Measurements from ENCODE around the gene GPC5. TPM values are rescaled to one million over a fixed set of nuclear protein-coding genes. Genes with fewer than 3 reads are reported as not detected.

Gene GPC5
- total RNA-seq, 1 experiment from 2014 or later = 0.15 TPM

GRCh38 chr13:92433963-92434362 lies 1035.5 kb downstream of the GPC5 start:
- Histone ChIP-seq H4K5ac (ENCODE audit: insufficient read length, low read depth, low read length) (no peak overlapping the region), H3K4ac (ENCODE audit: low read depth, low read length) (no peak overlapping the region), H4K91ac (ENCODE audit: insufficient read length, low read depth, low read length) (no peak overlapping the region), H3K9me3 (ENCODE audit: control insufficient read depth, low read depth, low read length) (no peaks in the 10 kb centered on the region), H3K4me1 (ENCODE audit: insufficient read depth, low read length) (peaks cover 3% of the 10 kb centered on the region; the same call in 1 of the 2 replicates), H3K14ac (ENCODE audit: insufficient read depth, low read length) (no peak overlapping the region), H3K23ac (ENCODE audit: insufficient read length, low read depth, low read length) (no peak overlapping the region), H2AFZ (ENCODE audit: low read length) (no peak overlapping the region), H2BK120ac (ENCODE audit: low read depth, low read length, poor library complexity, severe bottlenecking) (no peak overlapping the region), H3K56ac (ENCODE audit: insufficient read length, low read depth, low read length) (no peak overlapping the region), H3K9ac (ENCODE audit: extremely low read depth, insufficient read length, low read length) (no peak overlapping the region), H3K27me3 (ENCODE audit: insufficient read depth, low read length) (no peaks in the 10 kb centered on the region), H4K20me1 (ENCODE audit: control insufficient read depth, insufficient read depth, insufficient read length) (no peaks in the 10 kb centered on the region), H2BK20ac (ENCODE audit: low read depth, low read length, poor library complexity, severe bottlenecking) (no peak overlapping the region), H2BK5ac (ENCODE audit: insufficient read length, low read length) (no peak overlapping the region), H3K18ac (ENCODE audit: insufficient read length, low read depth, low read length) (no peak overlapping the region), H3T11ph (ENCODE audit: low read length) (no peak overlapping the region), H3K4me2 (ENCODE audit: insufficient read depth, insufficient read length, low read length) (no peak overlapping the region), H3K79me2 (ENCODE audit: insufficient read depth, low read length) (no peaks in the 10 kb centered on the region), H4K8ac (replicated peaks; ENCODE audit: insufficient read length, low read depth, low read length) (no peak overlapping the region), H2BK12ac (ENCODE audit: insufficient read length, low read depth, low read length) (no peak overlapping the region), H3K27ac (ENCODE audit: insufficient read length, low read depth, low read length) (no peak overlapping the region), H2AK5ac (ENCODE audit: insufficient read length, low read length) (no peak overlapping the region), H2BK15ac (ENCODE audit: low read depth, low read length) (no peak overlapping the region), H3K23me2 (ENCODE audit: insufficient read length, low read depth, low read length, poor library complexity, severe bottlenecking) (no peaks in the 10 kb centered on the region), H3K79me1 (ENCODE audit: insufficient read depth, low read depth, low read length, poor library complexity, severe bottlenecking) (no peaks in the 10 kb centered on the region)
- no peak for TF ChIP-seq CTCF (conservative IDR thresholded peaks at IDR 0.05)
- Mint-ChIP-seq H3K36me3 (ENCODE audit: insufficient read depth in 1 of 3, low read depth in 3 of 3) (no peaks in the 10 kb centered on the region), H3K4me3 (no peak overlapping the region), H3K9me3 (no peaks in the 10 kb centered on the region), H3K4me1 (peaks cover 4 to 5% of the 10 kb centered on the region in 2 experiments), H3K27ac (no peak overlapping the region), H3K27me3 (ENCODE audit: low read depth) (peaks cover 2% of the 10 kb centered on the region; the same call in 1 of the 2 replicates)
- no peak for DNase-seq
- no CpG with 5 or more reads among the region's 1 CpG for WGBS (ENCODE audit: extremely low coverage, insufficient read length, low lambda C conversion rate)

Data from H9 (cell line).